ENCODE results near the gene CACNG6. TPM values are rescaled to one million over a fixed set of nuclear protein-coding genes. Genes with fewer than 3 reads are reported as not detected.

The CACNG6 gene
- total RNA-seq, 1 donor = 0.36 TPM

DNA sequence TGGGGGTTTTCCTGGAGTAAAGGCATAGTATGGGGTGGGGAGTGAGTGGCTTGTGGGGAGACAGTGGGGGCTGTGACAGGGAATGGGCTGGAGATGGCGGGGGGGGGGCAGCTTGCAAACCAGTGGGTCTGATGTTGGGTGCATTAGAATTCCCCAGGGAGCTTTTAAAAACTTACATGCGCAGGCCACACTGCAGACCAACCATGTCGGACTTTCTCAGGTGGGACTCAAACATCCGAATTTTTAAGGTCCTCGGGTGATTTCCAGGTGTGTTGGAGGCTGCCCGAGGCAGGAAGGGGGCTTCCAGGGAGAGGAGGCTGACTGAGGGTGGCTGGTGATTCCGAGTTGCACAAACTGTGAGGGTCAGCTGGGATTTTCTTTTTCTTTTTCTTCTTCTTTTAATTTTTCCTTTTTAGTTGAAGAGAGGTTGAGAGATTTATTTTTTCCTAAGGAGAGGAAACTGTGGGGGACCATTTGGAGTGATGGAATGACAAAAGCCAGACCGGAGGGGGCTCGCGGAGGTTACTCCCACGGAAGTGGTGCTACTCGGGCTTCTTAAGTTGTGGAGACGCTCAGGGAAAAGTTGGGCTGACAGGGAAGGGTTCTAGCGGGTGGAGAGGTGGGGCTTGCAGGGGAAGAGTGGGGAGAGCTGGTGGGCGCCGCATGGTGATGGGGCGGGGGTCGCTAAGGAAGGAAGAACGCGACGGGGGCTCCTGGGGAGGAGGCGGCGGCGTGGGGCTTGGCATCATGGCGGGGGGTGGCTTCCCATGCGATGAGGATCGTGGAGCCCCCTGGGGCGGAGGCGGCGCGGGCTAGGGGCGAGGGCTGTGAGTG, 29.7 kb upstream of the CACNG6 start:
- Histone ChIP-seq H3K4me3 (ENCODE audit: insufficient read depth, low read length) (no peak overlapping the region), H3K4me2 (ENCODE audit: insufficient read depth, low read length) (no peak overlapping the region), H2AFZ (ENCODE audit: low read length) (no peak overlapping the region), H3K4me1 (ENCODE audit: insufficient read depth, low read length) (no peaks in the 10 kb centered on the region), H3K27ac (ENCODE audit: low read depth, low read length) (no peak overlapping the region), H3K9me3 (ENCODE audit: low read depth, low read length) (no peaks in the 10 kb centered on the region), H4K20me1 (ENCODE audit: insufficient read depth, low read length) (no peaks in the 10 kb centered on the region), H3K36me3 (ENCODE audit: insufficient read depth, low read length) (no peaks in the 10 kb centered on the region), H3K27me3 (ENCODE audit: insufficient read depth, low read length) (peaks cover 61% of the 10 kb centered on the region), H3K79me2 (ENCODE audit: insufficient read depth, low read length) (no peaks in the 10 kb centered on the region)
- TF ChIP-seq, protein P1, sequence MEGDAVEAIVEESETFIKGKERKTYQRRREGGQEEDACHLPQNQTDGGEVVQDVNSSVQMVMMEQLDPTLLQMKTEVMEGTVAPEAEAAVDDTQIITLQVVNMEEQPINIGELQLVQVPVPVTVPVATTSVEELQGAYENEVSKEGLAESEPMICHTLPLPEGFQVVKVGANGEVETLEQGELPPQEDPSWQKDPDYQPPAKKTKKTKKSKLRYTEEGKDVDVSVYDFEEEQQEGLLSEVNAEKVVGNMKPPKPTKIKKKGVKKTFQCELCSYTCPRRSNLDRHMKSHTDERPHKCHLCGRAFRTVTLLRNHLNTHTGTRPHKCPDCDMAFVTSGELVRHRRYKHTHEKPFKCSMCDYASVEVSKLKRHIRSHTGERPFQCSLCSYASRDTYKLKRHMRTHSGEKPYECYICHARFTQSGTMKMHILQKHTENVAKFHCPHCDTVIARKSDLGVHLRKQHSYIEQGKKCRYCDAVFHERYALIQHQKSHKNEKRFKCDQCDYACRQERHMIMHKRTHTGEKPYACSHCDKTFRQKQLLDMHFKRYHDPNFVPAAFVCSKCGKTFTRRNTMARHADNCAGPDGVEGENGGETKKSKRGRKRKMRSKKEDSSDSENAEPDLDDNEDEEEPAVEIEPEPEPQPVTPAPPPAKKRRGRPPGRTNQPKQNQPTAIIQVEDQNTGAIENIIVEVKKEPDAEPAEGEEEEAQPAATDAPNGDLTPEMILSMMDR (IDR thresholded peaks at IDR 0.05; ENCODE audit: extremely low read depth, low read depth, low read length) = no peak
- peak; percentile 72 for DNase-seq (ENCODE audit: insufficient read length, low spot score, missing footprints)

DNA sequence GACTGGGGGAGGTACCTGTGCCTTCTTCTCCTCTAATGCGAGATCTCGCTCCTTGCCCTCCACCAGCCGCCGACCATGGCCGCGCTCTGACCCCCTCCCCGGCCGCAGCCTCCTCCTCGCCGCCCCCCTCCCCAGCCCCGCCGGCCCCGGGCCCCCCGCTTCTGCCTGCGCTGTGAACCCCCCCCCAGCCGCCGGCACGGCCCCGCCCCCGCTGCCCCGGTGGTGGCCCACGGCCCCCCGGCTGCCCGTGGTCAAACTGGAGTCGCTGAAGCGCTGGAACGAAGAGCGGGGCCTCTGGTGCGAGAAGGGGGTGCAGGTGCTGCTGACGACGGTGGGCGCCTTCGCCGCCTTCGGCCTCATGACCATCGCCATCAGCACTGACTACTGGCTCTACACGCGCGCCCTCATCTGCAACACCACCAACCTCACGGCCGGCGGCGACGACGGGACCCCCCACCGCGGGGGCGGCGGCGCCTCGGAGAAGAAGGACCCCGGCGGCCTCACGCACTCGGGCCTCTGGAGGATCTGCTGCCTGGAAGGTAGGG, 28.5 kb upstream of the CACNG6 start, which contains the start of gene CACNG8:
CACNG8 (plus strand) TSS at position 51 of the 545 bp plus-strand sequence.
- Histone ChIP-seq H3K4me3 (ENCODE audit: insufficient read depth, low read length) (no peak within 1 kb of the TSS), H3K27ac (ENCODE audit: low read depth, low read length) (no peak within 1 kb of the TSS), H3K4me2 (ENCODE audit: insufficient read depth, low read length) (no peak within 1 kb of the TSS), H3K79me2 (ENCODE audit: insufficient read depth, low read length) (no peaks in the 10 kb centered on the region), H3K27me3 (ENCODE audit: insufficient read depth, low read length) (peaks cover 50% of the 10 kb centered on the region), H3K36me3 (ENCODE audit: insufficient read depth, low read length) (no peaks in the 10 kb centered on the region), H3K4me1 (ENCODE audit: insufficient read depth, low read length) (no peaks in the 10 kb centered on the region), H2AFZ (ENCODE audit: low read length) (no peak within 1 kb of the TSS), H4K20me1 (ENCODE audit: insufficient read depth, low read length) (no peaks in the 10 kb centered on the region), H3K9me3 (ENCODE audit: low read depth, low read length) (no peaks in the 10 kb centered on the region)
- TF ChIP-seq, protein P1 (IDR thresholded peaks at IDR 0.05; ENCODE audit: extremely low read depth, low read depth, low read length) = no peak
- peak; percentile 72 for DNase-seq (ENCODE audit: insufficient read length, low spot score, missing footprints)

DNA sequence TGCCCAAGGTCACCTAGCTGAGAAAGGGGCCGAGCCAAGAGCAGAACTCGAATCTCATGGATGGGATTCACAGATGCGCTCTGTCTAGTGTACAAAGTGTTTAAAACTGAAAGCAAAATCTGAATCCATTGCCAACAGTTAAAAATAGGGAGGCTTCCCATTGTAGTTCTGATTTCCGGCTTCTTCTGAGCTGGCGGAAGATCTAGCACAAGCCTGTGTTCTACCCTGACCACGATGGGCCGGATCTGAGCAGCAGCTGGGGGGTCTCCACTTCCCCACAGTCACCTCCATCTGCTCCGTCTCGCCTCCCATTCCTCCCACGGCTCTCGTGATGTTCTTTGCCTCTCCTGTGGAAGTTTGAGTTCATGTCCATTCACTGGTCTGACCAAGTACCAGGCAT, 26.3 kb upstream of the CACNG6 start:
- Histone ChIP-seq H3K4me1 (ENCODE audit: insufficient read depth, low read length) (no peaks in the 10 kb centered on the region), H3K27ac (ENCODE audit: low read depth, low read length) (no peak overlapping the region), H3K9me3 (ENCODE audit: low read depth, low read length) (no peaks in the 10 kb centered on the region), H3K36me3 (ENCODE audit: insufficient read depth, low read length) (no peaks in the 10 kb centered on the region), H4K20me1 (ENCODE audit: insufficient read depth, low read length) (no peaks in the 10 kb centered on the region), H2AFZ (ENCODE audit: low read length) (no peak overlapping the region), H3K4me2 (ENCODE audit: insufficient read depth, low read length) (peak overlapping the region; percentile 32), H3K27me3 (ENCODE audit: insufficient read depth, low read length) (peaks cover 31% of the 10 kb centered on the region), H3K79me2 (ENCODE audit: insufficient read depth, low read length) (no peaks in the 10 kb centered on the region), H3K4me3 (ENCODE audit: insufficient read depth, low read length) (no peak overlapping the region)
- peak; percentile 73 for DNase-seq (ENCODE audit: insufficient read length, low spot score, missing footprints)
- TF ChIP-seq, protein P1 (IDR thresholded peaks at IDR 0.05; ENCODE audit: extremely low read depth, low read depth, low read length) = no peak

DNA sequence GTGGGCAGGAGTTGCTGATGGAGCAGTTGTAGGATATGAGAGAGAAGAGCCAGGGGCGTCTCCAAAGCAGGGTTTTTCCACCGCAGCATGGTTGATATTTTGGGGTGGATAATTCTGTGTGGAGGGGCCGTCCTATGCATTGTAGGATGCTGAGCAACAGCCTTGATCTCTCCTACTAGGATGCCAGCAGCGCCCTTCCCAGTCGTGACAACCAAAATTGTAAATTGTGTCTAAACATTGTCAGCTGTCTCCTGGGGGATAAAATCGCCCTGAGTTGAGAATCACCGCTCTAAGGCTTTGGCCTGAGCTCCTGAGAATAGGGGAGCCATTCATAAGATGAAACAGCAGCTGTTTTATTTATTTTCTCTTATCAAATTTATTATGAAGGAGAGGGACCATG, 24.5 kb upstream of the CACNG6 start:
- Histone ChIP-seq H3K27ac (ENCODE audit: low read depth, low read length) (no peak overlapping the region), H4K20me1 (ENCODE audit: insufficient read depth, low read length) (no peaks in the 10 kb centered on the region), H2AFZ (ENCODE audit: low read length) (no peak overlapping the region), H3K4me2 (ENCODE audit: insufficient read depth, low read length) (no peak overlapping the region), H3K4me1 (ENCODE audit: insufficient read depth, low read length) (no peaks in the 10 kb centered on the region), H3K4me3 (ENCODE audit: insufficient read depth, low read length) (no peak overlapping the region), H3K36me3 (ENCODE audit: insufficient read depth, low read length) (no peaks in the 10 kb centered on the region), H3K27me3 (ENCODE audit: insufficient read depth, low read length) (peaks cover 16% of the 10 kb centered on the region), H3K9me3 (ENCODE audit: low read depth, low read length) (no peaks in the 10 kb centered on the region), H3K79me2 (ENCODE audit: insufficient read depth, low read length) (no peaks in the 10 kb centered on the region)
- TF ChIP-seq, protein P1 (IDR thresholded peaks at IDR 0.05; ENCODE audit: extremely low read depth, low read depth, low read length) = no peak
- DNase-seq (ENCODE audit: insufficient read length, low spot score, missing footprints) = peak; percentile 51
